HepG2 (cell line): ENCODE results near the gene HEMK1. TPM values are rescaled to one million over a fixed set of nuclear protein-coding genes. Genes with fewer than 3 reads are reported as not detected.

ENCODE experiments used
- ATAC-seq: fragments of 200-7000 bp; cut with Tn5 transposase; 3 replicates; pipeline ENCODE4 v1.9.1; 2020; ENCODE audit warnings: mild to moderate bottlenecking, moderate library complexity
- BruUV-seq: library from RNA; stranded (reverse); fragments of 400-500 nt; replicated peaks from 2 replicates; lab custom pipeline; 2021; lab: Mats Ljungman, UMichigan
- CTCF ChIA-PET: fragments of 300-600 bp; formaldehyde crosslinking; extraction: SDS; loops from one replicate; lab custom pipeline; 2021; ENCODE audit warnings: low total read pairs, inconsistent platforms, low intra/inter-chr PET ratio; lab: Yijun Ruan, JAX
- POLR2A ChIA-PET: fragments of 350-600 bp; sonication (Branson Sonifier 250); formaldehyde crosslinking; loops from one replicate; lab custom pipeline; 2020; ENCODE audit warnings: antibody characterized with exemption, inconsistent platforms; lab: Yijun Ruan, JAX
- DNase-seq: peaks from one replicate; pipeline ENCODE4 v3.0.0-alpha.2; 2015; ENCODE audit warnings: low spot score
- FAIRE-seq: peaks from 3 replicates; lab custom pipeline; 2011; peaks lifted over from hg19 to GRCh38; lab: Jason Lieb, UNC
- H2AFZ ChIP-seq: one replicate; pipeline ENCODE4 v1.6.1; 2011; ENCODE audit warnings: low read length, inconsistent platforms
- H3K27ac ChIP-seq: fragments of 300-600 bp; 3 replicates; pipeline ENCODE4 v1.8.0; 2011; ENCODE audit warnings: mixed run types, mild to moderate bottlenecking, mixed read lengths, low read length, inconsistent platforms; ENCODE audit not compliant: insufficient read depth; ENCODE audit errors: extremely low read length
- H3K27me3 ChIP-seq, 2 experiments: fragments of 200-600 bp in 1 of 2; 2 replicates in 1 of 2; 3 replicates in 1 of 2; pipeline versions ENCODE4 v1.6.0 to v1.8.0; 2011; ENCODE audit warnings: low read length in 2 of 2, mild to moderate bottlenecking in 2 of 2, moderate library complexity in 2 of 2, inconsistent platforms in 1 of 2; ENCODE audit not compliant: insufficient read depth in 2 of 2, control insufficient read depth in 1 of 2
- H3K36me3 ChIP-seq, 2 experiments: fragments of 200-600 bp in 1 of 2; replicated peaks in 1 of 2; 2 replicates in 1 of 2; 3 replicates in 1 of 2; pipeline versions ENCODE4 v1.5.1 to v1.8.0; 2011; ENCODE audit warnings: low read length in 2 of 2, inconsistent platforms in 1 of 2; ENCODE audit not compliant: insufficient read depth in 2 of 2, control insufficient read depth in 1 of 2
- H3K4me1 ChIP-seq: 2 replicates; pipeline ENCODE4 v1.5.1; 2012; ENCODE audit warnings: low read length, inconsistent platforms; ENCODE audit not compliant: insufficient read depth
- H3K4me2 ChIP-seq: 2 replicates; pipeline ENCODE4 v1.6.0; 2011; ENCODE audit warnings: low read depth, low read length, inconsistent platforms
- H3K4me3 ChIP-seq, 3 experiments: fragments of 200-600 bp in 1 of 3; sonication (generic), shearing (Covaris generic) in 1 of 3; replicated peaks in 1 of 3; 2 replicates each; pipeline ENCODE4 v1.5.1; 2011 to 2016; ENCODE audit warnings: low read length in 3 of 3, inconsistent platforms in 2 of 3, low read depth in 2 of 3, mild to moderate bottlenecking in 2 of 3, control low read depth in 1 of 3, mixed read lengths in 1 of 3; ENCODE audit not compliant: insufficient read depth in 1 of 3
- H3K79me2 ChIP-seq: one replicate; pipeline ENCODE4 v1.6.1; 2011; ENCODE audit warnings: low read length, inconsistent platforms; ENCODE audit not compliant: insufficient read depth
- H3K9ac ChIP-seq: 2 replicates; pipeline ENCODE4 v1.6.0; 2011; ENCODE audit warnings: mild to moderate bottlenecking, low read depth, low read length, inconsistent platforms; ENCODE audit not compliant: insufficient read depth
- H3K9me3 ChIP-seq: 2 replicates; pipeline ENCODE4 v1.5.1; 2012; ENCODE audit warnings: mild to moderate bottlenecking, low read length
- H4K20me1 ChIP-seq: 2 replicates; pipeline ENCODE4 v1.6.0; 2011; ENCODE audit warnings: inconsistent platforms, mild to moderate bottlenecking, low read length, moderate library complexity; ENCODE audit not compliant: insufficient read depth
- DMAP1 ChIP-seq: IDR thresholded peaks from 2 replicates; pipeline ENCODE4 v1.6.1; 2016
- ESRRA ChIP-seq: sonication (generic); formaldehyde crosslinking; IDR thresholded peaks from 2 replicates; pipeline ENCODE4 v1.5.1; 2020; ENCODE audit warnings: mild to moderate bottlenecking, low read depth, missing genetic modification reagents
- FOXP1 ChIP-seq, 2 experiments: fragments of 450-650 bp in 1 of 2; IDR thresholded peaks; 2 replicates each; pipeline ENCODE4 v1.6.1; 2017 to 2018; ENCODE audit warnings: antibody characterized with exemption in 1 of 2
- HNRNPL ChIP-seq: fragments of 200-400 bp; formaldehyde crosslinking; IDR thresholded peaks from 2 replicates; pipeline ENCODE4 v1.6.1; 2017; ENCODE audit warnings: mild to moderate bottlenecking, low read depth, low read length
- HNRNPLL ChIP-seq: fragments of 200-400 bp; formaldehyde crosslinking; IDR thresholded peaks from 2 replicates; pipeline ENCODE4 v1.6.1; 2017; ENCODE audit warnings: mild to moderate bottlenecking, low read depth, low read length; ENCODE audit not compliant: poor library complexity, severe bottlenecking
- ISX ChIP-seq: sonication (generic); formaldehyde crosslinking; conservative IDR thresholded peaks from 2 replicates; pipeline ENCODE4 v1.5.0; 2020; ENCODE audit warnings: missing genetic modification reagents
- MBNL3 ChIP-seq: fragments of 250-450 bp; sonication (Bioruptor Pico); conservative IDR thresholded peaks from 2 replicates; pipeline ENCODE4 v1.8.0; 2022; ENCODE audit warnings: mild to moderate bottlenecking, inconsistent platforms
- MIXL1 ChIP-seq: IDR thresholded peaks from 2 replicates; pipeline ENCODE4 v1.6.1; 2016
- MTA3 ChIP-seq: sonication (generic); formaldehyde crosslinking; IDR thresholded peaks from 2 replicates; pipeline ENCODE4 v1.4.0; 2020; ENCODE audit warnings: missing genetic modification reagents
- RBFOX2 ChIP-seq: fragments of 200-400 bp; formaldehyde crosslinking; IDR thresholded peaks from 2 replicates; pipeline ENCODE4 v1.6.1; 2017; ENCODE audit warnings: low read depth, mild to moderate bottlenecking, low read length
- SETDB1 ChIP-seq: sonication (generic); formaldehyde crosslinking; IDR thresholded peaks from 2 replicates; pipeline ENCODE4 v1.5.1; 2020; ENCODE audit warnings: missing genetic modification reagents, mild to moderate bottlenecking, borderline replicate concordance
- TOPORS ChIP-seq: sonication (generic); formaldehyde crosslinking; IDR thresholded peaks from 2 replicates; pipeline ENCODE4 v1.8.0; 2023; ENCODE audit warnings: mild to moderate bottlenecking, missing genetic modification reagents
- ZBTB38 ChIP-seq: sonication (generic); formaldehyde crosslinking; IDR thresholded peaks from 2 replicates; pipeline ENCODE4 v1.5.1; 2020; ENCODE audit warnings: mild to moderate bottlenecking, missing genetic modification reagents
- ZNF101 ChIP-seq: sonication (generic); formaldehyde crosslinking; IDR thresholded peaks from 2 replicates; pipeline ENCODE4 v1.4.0; 2020; ENCODE audit warnings: mild to moderate bottlenecking, low read depth, missing genetic modification reagents, borderline replicate concordance
- ZNF30 ChIP-seq: sonication (generic); formaldehyde crosslinking; IDR thresholded peaks from 2 replicates; pipeline ENCODE4 v1.5.0; 2020; ENCODE audit warnings: mild to moderate bottlenecking, missing genetic modification reagents
- ZNF746 ChIP-seq: sonication (generic); formaldehyde crosslinking; IDR thresholded peaks from 2 replicates; pipeline ENCODE4 v1.8.0; 2022; ENCODE audit warnings: mild to moderate bottlenecking, missing genetic modification reagents
- ZNF782 ChIP-seq: sonication (generic); formaldehyde crosslinking; IDR thresholded peaks from 2 replicates; pipeline ENCODE4 v1.4.0; 2020; ENCODE audit warnings: missing genetic modification reagents, mild to moderate bottlenecking, borderline replicate concordance
- WGBS: methylation state at CpG from one replicate; pipeline ENCODE4 v1.1.6; 2017; ENCODE audit warnings: low lambda C conversion rate; 5-methylcytosine and 5-hydroxymethylcytosine counted together
- in situ Hi-C: cut with HindIII; loops from 2 replicates; pipeline ENCODE4 v1.10.0; 2017; ENCODE audit warnings: low pct_unique_long_range_greater_than_20kb; ENCODE audit not compliant: extremely low pct_ligation_motif_present
- intact Hi-C: fragments of 100-400 bp; cut with micrococcal nuclease; formaldehyde crosslinking; loops from one replicate; pipeline ENCODE4 v1.10.0; 2022; ENCODE audit not compliant: unreplicated experiment
- polyA plus RNA-seq, 8 experiments: library from polyadenylated mRNA; depleted of rRNA in 3 of 8; stranded (reverse) in 7 of 8; unstranded in 1 of 8; fragments of >200 nt; fragmentation: Illumina TruSeq in 4 of 8; extraction: Trizol in 4 of 8; gene quantifications; 2 replicates each; pipeline versions ENCODE4 v1.2.1 to v1.2.3, GENCODE V29; 2011 to 2016; ENCODE audit warnings: low read depth in 4 of 8, missing spikeins in 1 of 8, mixed read lengths in 1 of 8; ENCODE audit not compliant: insufficient read depth in 1 of 8
- total RNA-seq, 5 experiments: library from RNA; depleted of rRNA; stranded (reverse); fragments of >200 nt; fragmentation: Illumina TruSeq; extraction: Trizol; gene quantifications; 2 replicates each; pipeline ENCODE4 v1.2.3, GENCODE V29; 2016; ENCODE audit warnings: low read depth in 1 of 5
- TF ChIP-seq, protein P1 (sequence below): sonication (generic); formaldehyde crosslinking; IDR thresholded peaks from 2 replicates; pipeline ENCODE4 v1.8.0; 2022; ENCODE audit warnings: missing genetic modification reagents, mild to moderate bottlenecking, moderate library complexity, borderline replicate concordance

The HEMK1 gene
- total and polyA plus RNA-seq, 2 of the 13 experiments (the other 11 are each of a cell fraction or from before 2014, with no cell fraction given), result 9.8 to 12.6 TPM

DNA sequence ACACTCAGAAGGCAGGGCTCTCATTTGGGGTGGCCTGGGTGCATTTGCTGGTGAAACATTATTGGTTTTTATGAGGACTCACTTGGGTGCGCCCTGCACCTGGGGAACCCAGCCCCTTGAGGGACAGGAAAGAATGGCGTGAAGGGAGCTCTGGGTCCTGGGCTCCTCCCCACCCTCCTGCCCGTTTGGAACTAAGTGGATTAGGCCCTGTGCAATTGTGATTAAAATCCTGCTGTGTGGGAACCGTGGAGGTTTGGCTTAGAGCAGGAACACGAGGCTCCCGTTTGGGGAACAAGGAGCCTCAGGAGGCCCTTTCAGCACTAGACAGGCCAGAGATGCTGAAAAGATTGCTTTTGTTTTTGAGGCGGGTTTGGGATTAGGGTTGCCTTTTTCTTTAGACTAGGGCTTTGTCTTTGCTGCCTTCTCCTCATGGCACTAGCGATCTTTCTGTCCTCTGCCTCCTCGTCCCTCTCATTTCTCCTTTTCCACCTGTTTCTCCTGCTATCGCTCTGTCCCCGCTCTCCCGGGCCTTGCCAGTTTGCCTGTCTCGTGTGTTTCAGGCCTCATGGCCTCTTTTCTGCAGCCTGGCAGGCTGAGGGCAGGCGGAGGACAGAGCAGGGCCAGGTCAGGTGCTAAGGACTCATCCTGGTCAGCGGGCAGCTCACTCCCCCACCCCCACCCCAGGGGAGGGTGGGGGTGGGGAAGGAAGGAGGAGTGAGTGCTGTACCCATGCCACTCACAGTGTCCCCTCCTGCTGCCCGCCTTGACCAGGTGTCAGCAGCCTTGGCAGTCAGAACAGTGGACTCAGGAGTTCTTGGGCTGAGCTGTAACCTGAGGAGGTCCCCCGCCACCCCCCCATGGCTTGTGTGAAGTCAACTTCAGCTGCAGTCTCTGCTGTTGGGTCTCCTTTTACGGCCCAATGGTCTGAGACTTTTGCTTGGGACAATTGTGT, 56.2 kb downstream of the HEMK1 start:
- 94% methylated on average over 15 of the region's 18 CpGs for WGBS

DNA sequence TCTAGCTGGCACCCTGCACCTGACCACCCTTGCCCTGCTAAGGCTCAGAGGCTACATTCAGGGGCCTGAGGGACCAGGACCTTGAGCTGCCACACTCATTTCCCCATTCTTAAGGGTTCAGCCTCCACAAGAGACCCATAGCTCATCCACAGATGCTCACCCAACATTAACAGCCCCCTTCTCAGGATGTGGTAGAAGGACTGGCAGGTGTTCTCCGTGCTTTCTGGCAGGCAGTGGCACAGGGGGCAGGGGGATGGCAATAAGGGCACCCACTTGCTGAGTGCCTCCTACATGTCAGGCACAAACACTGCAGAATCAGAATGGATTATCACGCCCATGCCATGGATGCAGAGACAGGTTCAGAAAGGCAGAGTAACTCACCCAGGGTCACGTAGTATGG, 57.1 kb downstream of the HEMK1 start:
- DNase-seq (no peak), FAIRE-seq (no peak), ATAC-seq (no peak)
- no peak overlapping the region for H3K4me2 ChIP-seq
- no peak overlapping the region for H3K4me3 ChIP-seq
- no peaks in the 10 kb centered on the region for H4K20me1 ChIP-seq
- H2AFZ ChIP-seq, result no peak overlapping the region
- in situ Hi-C loops (no loop called here), intact Hi-C loops (no loop called here)
- peaks cover 3 to 18% of the 10 kb centered on the region in 2 experiments; a peak in 2 of 5 replicates for H3K36me3 ChIP-seq
- WGBS, result 100% methylated on average over 3 of the region's 3 CpGs
- no peaks in the 10 kb centered on the region for H3K27me3 ChIP-seq
- ChIA-PET CTCF (no interaction called here), POLR2A (interaction anchor here (0.5 kb wide), 1 partner anchor 10 kb away, joined by 4 read pairs; no protein-coding TSS in a partner anchor)
- H3K27ac ChIP-seq, result no peak overlapping the region
- peaks cover 16% of the 10 kb centered on the region for H3K4me1 ChIP-seq
- H3K79me2 ChIP-seq, result no peaks in the 10 kb centered on the region
- no peaks in the 10 kb centered on the region for H3K9me3 ChIP-seq
- H3K9ac ChIP-seq, result no peak overlapping the region
- BruUV-seq, result no TSS peak
- TF ChIP-seq, protein P1, sequence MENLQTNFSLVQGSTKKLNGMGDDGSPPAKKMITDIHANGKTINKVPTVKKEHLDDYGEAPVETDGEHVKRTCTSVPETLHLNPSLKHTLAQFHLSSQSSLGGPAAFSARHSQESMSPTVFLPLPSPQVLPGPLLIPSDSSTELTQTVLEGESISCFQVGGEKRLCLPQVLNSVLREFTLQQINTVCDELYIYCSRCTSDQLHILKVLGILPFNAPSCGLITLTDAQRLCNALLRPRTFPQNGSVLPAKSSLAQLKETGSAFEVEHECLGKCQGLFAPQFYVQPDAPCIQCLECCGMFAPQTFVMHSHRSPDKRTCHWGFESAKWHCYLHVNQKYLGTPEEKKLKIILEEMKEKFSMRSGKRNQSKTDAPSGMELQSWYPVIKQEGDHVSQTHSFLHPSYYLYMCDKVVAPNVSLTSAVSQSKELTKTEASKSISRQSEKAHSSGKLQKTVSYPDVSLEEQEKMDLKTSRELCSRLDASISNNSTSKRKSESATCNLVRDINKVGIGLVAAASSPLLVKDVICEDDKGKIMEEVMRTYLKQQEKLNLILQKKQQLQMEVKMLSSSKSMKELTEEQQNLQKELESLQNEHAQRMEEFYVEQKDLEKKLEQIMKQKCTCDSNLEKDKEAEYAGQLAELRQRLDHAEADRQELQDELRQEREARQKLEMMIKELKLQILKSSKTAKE (CRISPR knock-in tag), result no peak
- TF ChIP-seq ESRRA (CRISPR knock-in tag) (no peak), HNRNPLL (no peak), ZNF746 (CRISPR knock-in tag) (no peak), ISX (CRISPR knock-in tag) (no peak), MTA3 (CRISPR knock-in tag) (no peak), MIXL1 (CRISPR knock-in tag) (no peak), TOPORS (CRISPR knock-in tag) (no peak), ZNF30 (CRISPR knock-in tag) (no peak), RBFOX2 (no peak), DMAP1 (CRISPR knock-in tag) (no peak), ZNF782 (CRISPR knock-in tag) (no peak)

More for the DNA sequence above, 56.2 kb downstream of the HEMK1 start:
- no peak overlapping the region for H3K9ac ChIP-seq
- no peak overlapping the region for H2AFZ ChIP-seq
- no peak overlapping the region for H3K4me3 ChIP-seq
- FAIRE-seq (no peak), ATAC-seq (no peak), DNase-seq (no peak)
- intact Hi-C loops, result no loop called here
- H3K27me3 ChIP-seq, result no peaks in the 10 kb centered on the region
- POLR2A ChIA-PET, result no interaction called here
- peaks cover 3 to 11% of the 10 kb centered on the region in 2 experiments; a peak in 2 of 5 replicates for H3K36me3 ChIP-seq
- in situ Hi-C loops, result no loop called here
- H3K4me1 ChIP-seq, result peaks cover 16% of the 10 kb centered on the region
- BruUV-seq, result no TSS peak
- H3K9me3 ChIP-seq, result no peaks in the 10 kb centered on the region
- TF ChIP-seq MBNL3 (no peak), ZBTB38 (CRISPR knock-in tag) (no peak), HNRNPL (no peak), FOXP1 (IDR thresholded peaks at IDR 0.05) (no peak), FOXP1 (CRISPR knock-in tag; IDR thresholded peaks at IDR 0.05) (no peak), SETDB1 (no peak), ZNF101 (no peak)
- no peaks in the 10 kb centered on the region for H3K79me2 ChIP-seq
- no peaks in the 10 kb centered on the region for H4K20me1 ChIP-seq
- no peak overlapping the region for H3K27ac ChIP-seq
- H3K4me2 ChIP-seq, result no peak overlapping the region
- CTCF ChIA-PET, result no interaction called here
